SK-N-SH treated with all-trans-retinoic acid at 6 μM for 48 hours (cell line): Measurements from ENCODE around the gene ITGB1BP1.

Experiments used
- ATAC-seq: fragments of 200-7000 bp; cut with Tn5 transposase; 3 replicates; pipeline ENCODE4 v1.9.1; 2020; ENCODE audit warnings: mild to moderate bottlenecking, moderate library complexity
- ARNTL ChIP-seq: fragments of 450-650 bp; formaldehyde crosslinking; IDR thresholded peaks from 2 replicates; pipeline ENCODE4 v1.5.0; 2020; ENCODE audit warnings: low read depth, mild to moderate bottlenecking, moderate library complexity, borderline replicate concordance
- BACH2 ChIP-seq: fragments of 250-450 bp; sonication (Bioruptor Pico); IDR thresholded peaks from 2 replicates; pipeline ENCODE4 v1.9.0; 2021; ENCODE audit warnings: mild to moderate bottlenecking, borderline replicate concordance
- CREB5 ChIP-seq: fragments of 250-450 bp; sonication (Bioruptor Pico); IDR thresholded peaks from 2 replicates; pipeline ENCODE4 v1.5.1; 2020; ENCODE audit warnings: low read depth, mild to moderate bottlenecking, moderate library complexity
- CSDC2 ChIP-seq: fragments of 250-450 bp; sonication (Bioruptor Pico); IDR thresholded peaks from 2 replicates; pipeline ENCODE4 v1.5.0; 2020; ENCODE audit warnings: mild to moderate bottlenecking, moderate library complexity
- CSRNP3 ChIP-seq: fragments of 250-450 bp; sonication (Bioruptor Pico); IDR thresholded peaks from 2 replicates; pipeline ENCODE4 v1.5.1; 2021; ENCODE audit warnings: mild to moderate bottlenecking, moderate library complexity
- ESRRG ChIP-seq: fragments of 250-450 bp; sonication (Bioruptor Pico); IDR thresholded peaks from 2 replicates; pipeline ENCODE4 v1.6.1; 2021; ENCODE audit warnings: mild to moderate bottlenecking
- GLIS3 ChIP-seq: fragments of 250-450 bp; sonication (Bioruptor Pico); IDR thresholded peaks from 2 replicates; pipeline ENCODE4 v1.5.0; 2020; ENCODE audit warnings: mild to moderate bottlenecking, moderate library complexity
- OSR1 ChIP-seq: fragments of 250-450 bp; sonication (Bioruptor Pico); IDR thresholded peaks from 2 replicates; pipeline ENCODE4 v1.8.0; 2022; ENCODE audit warnings: moderate library complexity, mild to moderate bottlenecking, inconsistent platforms
- PATZ1 ChIP-seq: fragments of 250-450 bp; sonication (Bioruptor Pico); IDR thresholded peaks from 2 replicates; pipeline ENCODE4 v1.8.0; 2020; ENCODE audit warnings: mild to moderate bottlenecking, moderate library complexity, borderline replicate concordance
- POU6F1 ChIP-seq: fragments of 250-450 bp; sonication (Bioruptor Pico); IDR thresholded peaks from 2 replicates; pipeline ENCODE4 v1.8.0; 2021; ENCODE audit warnings: low read depth, mild to moderate bottlenecking, moderate library complexity, borderline replicate concordance
- PPARA ChIP-seq: fragments of 250-450 bp; sonication (Bioruptor Pico); IDR thresholded peaks from 2 replicates; pipeline ENCODE4 v1.5.0; 2020; ENCODE audit warnings: mild to moderate bottlenecking, borderline replicate concordance
- SNAI2 ChIP-seq: fragments of 250-450 bp; sonication (Bioruptor Pico); IDR thresholded peaks from 2 replicates; pipeline ENCODE4 v1.5.0; 2020; ENCODE audit warnings: mild to moderate bottlenecking, moderate library complexity
- TCF4 ChIP-seq: fragments of 250-450 bp; sonication (Bioruptor Pico); IDR thresholded peaks from 2 replicates; pipeline ENCODE4 v1.8.0; 2021; ENCODE audit warnings: mild to moderate bottlenecking, moderate library complexity, borderline replicate concordance
- TOX ChIP-seq: fragments of 250-450 bp; sonication (Bioruptor Pico); IDR thresholded peaks from 2 replicates; pipeline ENCODE4 v1.8.0; 2021; ENCODE audit warnings: mild to moderate bottlenecking, moderate library complexity, borderline replicate concordance
- TSHZ2 ChIP-seq: fragments of 250-450 bp; sonication (Bioruptor Pico); IDR thresholded peaks from 2 replicates; pipeline ENCODE4 v1.5.0; 2020; ENCODE audit warnings: mild to moderate bottlenecking, moderate library complexity
- ZC3H10 ChIP-seq: fragments of 250-450 bp; sonication (Bioruptor Pico); IDR thresholded peaks from 2 replicates; pipeline ENCODE4 v1.5.1; 2021; ENCODE audit warnings: mild to moderate bottlenecking, moderate library complexity
- ZFP3 ChIP-seq: fragments of 250-450 bp; sonication (Bioruptor Pico); IDR thresholded peaks from 2 replicates; pipeline ENCODE4 v1.5.0; 2020; ENCODE audit warnings: mild to moderate bottlenecking, moderate library complexity
- ZFP30 ChIP-seq: fragments of 450-650 bp; formaldehyde crosslinking; IDR thresholded peaks from 2 replicates; pipeline ENCODE4 v1.5.0; 2022; ENCODE audit warnings: mild to moderate bottlenecking, moderate library complexity
- ZNF565 ChIP-seq: fragments of 450-650 bp; formaldehyde crosslinking; conservative IDR thresholded peaks from 2 replicates; pipeline ENCODE4 v1.5.0; 2020; ENCODE audit warnings: low read depth, mild to moderate bottlenecking, moderate library complexity
- ZNF70 ChIP-seq: fragments of 450-650 bp; formaldehyde crosslinking; IDR thresholded peaks from 2 replicates; pipeline ENCODE4 v1.5.0; 2020; ENCODE audit warnings: mild to moderate bottlenecking, moderate library complexity
- ZNF8 ChIP-seq: fragments of 450-650 bp; formaldehyde crosslinking; IDR thresholded peaks from 2 replicates; pipeline ENCODE4 v1.5.0; 2020; ENCODE audit warnings: mild to moderate bottlenecking, moderate library complexity

The ITGB1BP1 gene

GRCh38 chr2:9406529-9407362 is 16.6 kb downstream of the ITGB1BP1 start:
- no peak for ATAC-seq
- TF ChIP-seq CSDC2 (CRISPR knock-in tag) (no peak), CREB5 (CRISPR knock-in tag) (no peak), ZC3H10 (CRISPR knock-in tag) (no peak), CSRNP3 (CRISPR knock-in tag) (no peak), ZFP3 (CRISPR knock-in tag) (no peak), PATZ1 (no peak), ARNTL (CRISPR knock-in tag) (no peak), TCF4 (no peak), BACH2 (no peak), ZNF8 (CRISPR knock-in tag) (no peak), OSR1 (no peak), GLIS3 (CRISPR knock-in tag) (no peak), ESRRG (no peak), POU6F1 (CRISPR knock-in tag) (no peak), SNAI2 (CRISPR knock-in tag) (no peak), TOX (CRISPR knock-in tag) (no peak), ZFP30 (no peak)

GRCh38 chr2:9405636-9406035 is 17.7 kb downstream of the ITGB1BP1 start:
- no peak for ATAC-seq
- TF ChIP-seq OSR1 (no peak), TSHZ2 (CRISPR knock-in tag) (no peak), ZNF565 (CRISPR knock-in tag) (no peak), POU6F1 (CRISPR knock-in tag) (no peak), TCF4 (no peak), CREB5 (CRISPR knock-in tag) (no peak), TOX (CRISPR knock-in tag) (no peak), ARNTL (CRISPR knock-in tag) (no peak), ZNF8 (CRISPR knock-in tag) (no peak), GLIS3 (CRISPR knock-in tag) (no peak), PATZ1 (no peak), ZFP3 (CRISPR knock-in tag) (no peak), CSRNP3 (CRISPR knock-in tag) (no peak), ZFP30 (no peak), PPARA (CRISPR knock-in tag) (no peak), ESRRG (no peak), ZNF70 (no peak)
